ENCODE results near the gene TAP1. TPM values are rescaled to one million over a fixed set of nuclear protein-coding genes. Genes with fewer than 3 reads are reported as not detected.
A peak's percentile ranks its signal among the peaks of the same experiment; 100 is the strongest.

TAP1 gene
- total RNA-seq, 1 donor from 2014 or later = 63.9 TPM

DNA sequence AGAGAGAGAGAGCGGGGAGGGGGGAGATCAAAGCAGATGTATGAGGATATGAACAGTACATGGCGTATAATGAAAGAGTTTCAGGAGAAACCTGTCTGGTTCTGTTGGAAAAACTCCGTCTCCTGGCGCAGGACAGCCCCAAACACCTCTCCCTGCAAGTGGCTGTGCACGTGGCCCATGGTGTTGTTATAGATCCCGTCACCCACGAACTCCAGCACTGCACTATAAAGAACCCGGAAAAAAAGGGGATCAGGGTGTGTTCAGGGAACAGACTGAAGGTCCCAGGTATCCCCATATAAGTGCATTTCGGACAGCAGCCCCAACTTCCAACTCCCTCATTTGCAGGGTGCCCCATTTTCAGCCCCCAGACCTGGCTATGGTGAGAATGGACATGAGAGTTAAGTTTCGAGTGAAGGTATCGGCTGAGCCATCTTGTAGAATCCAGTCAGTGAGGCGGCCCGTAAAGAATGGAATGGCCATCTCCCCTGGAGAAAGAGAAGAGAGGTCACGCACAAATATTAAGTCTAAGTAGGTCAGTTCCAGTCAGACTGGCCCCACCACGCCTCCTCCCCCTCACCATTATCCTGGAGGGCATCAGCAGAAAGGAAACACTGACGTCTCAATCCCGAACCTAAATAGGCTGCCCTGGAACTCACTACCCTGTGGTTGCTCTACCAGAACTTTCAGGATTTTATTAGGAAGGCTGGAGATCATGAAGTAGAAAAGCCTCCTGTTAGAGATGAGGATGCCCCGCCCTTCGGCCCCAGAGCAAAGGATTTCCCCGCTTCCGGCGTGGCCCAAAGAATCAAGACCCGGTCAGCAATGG is 1.3 kb downstream of the TAP1 start:
- ATAC-seq (peak in 1 of 2 donors; percentile 8), DNase-seq (no peak)
- Histone ChIP-seq H3K36me3 (peaks cover 59% of the 10 kb centered on the region), H3K27me3 (ENCODE audit: low read depth) (no peaks in the 10 kb centered on the region), H3K4me1 (peaks cover 52% of the 10 kb centered on the region), H3K4me3 (peak overlapping the region; percentile 93), H3K9me3 (no peaks in the 10 kb centered on the region), H3K27ac (peak overlapping the region; percentile 97)
- TF ChIP-seq, protein P1, sequence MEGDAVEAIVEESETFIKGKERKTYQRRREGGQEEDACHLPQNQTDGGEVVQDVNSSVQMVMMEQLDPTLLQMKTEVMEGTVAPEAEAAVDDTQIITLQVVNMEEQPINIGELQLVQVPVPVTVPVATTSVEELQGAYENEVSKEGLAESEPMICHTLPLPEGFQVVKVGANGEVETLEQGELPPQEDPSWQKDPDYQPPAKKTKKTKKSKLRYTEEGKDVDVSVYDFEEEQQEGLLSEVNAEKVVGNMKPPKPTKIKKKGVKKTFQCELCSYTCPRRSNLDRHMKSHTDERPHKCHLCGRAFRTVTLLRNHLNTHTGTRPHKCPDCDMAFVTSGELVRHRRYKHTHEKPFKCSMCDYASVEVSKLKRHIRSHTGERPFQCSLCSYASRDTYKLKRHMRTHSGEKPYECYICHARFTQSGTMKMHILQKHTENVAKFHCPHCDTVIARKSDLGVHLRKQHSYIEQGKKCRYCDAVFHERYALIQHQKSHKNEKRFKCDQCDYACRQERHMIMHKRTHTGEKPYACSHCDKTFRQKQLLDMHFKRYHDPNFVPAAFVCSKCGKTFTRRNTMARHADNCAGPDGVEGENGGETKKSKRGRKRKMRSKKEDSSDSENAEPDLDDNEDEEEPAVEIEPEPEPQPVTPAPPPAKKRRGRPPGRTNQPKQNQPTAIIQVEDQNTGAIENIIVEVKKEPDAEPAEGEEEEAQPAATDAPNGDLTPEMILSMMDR (IDR thresholded peaks at IDR 0.05) = no peak
- intact Hi-C loops (cut with DNase I) = no loop called here

- TF ChIP-seq, protein P1 (IDR thresholded peaks at IDR 0.05) = no peak
- DNase-seq = no peak
- peaks cover 53% of the 10 kb centered on the region for H3K4me1 ChIP-seq
- no peak overlapping the region for H3K4me3 ChIP-seq
- no peaks in the 10 kb centered on the region for H3K9me3 ChIP-seq
- H3K36me3 ChIP-seq = peaks cover 59% of the 10 kb centered on the region
- intact Hi-C loops (cut with DNase I) = no loop called here
- no peak for ATAC-seq
- no peaks in the 10 kb centered on the region for H3K27me3 ChIP-seq (ENCODE audit: low read depth)
- H3K27ac ChIP-seq = no peak overlapping the region
Measured at GRCh38 chr6:32851025-32851424, 2.5 kb downstream of the TAP1 start.

- Histone ChIP-seq H3K4me3 (no peak overlapping the region), H3K27ac (no peak overlapping the region), H3K9me3 (no peaks in the 10 kb centered on the region), H3K4me1 (peaks cover 52% of the 10 kb centered on the region), H3K36me3 (peaks cover 70% of the 10 kb centered on the region), H3K27me3 (ENCODE audit: low read depth) (no peaks in the 10 kb centered on the region)
- no peak for ATAC-seq
- no peak for DNase-seq
- TF ChIP-seq, protein P1 (IDR thresholded peaks at IDR 0.05) = no peak
- intact Hi-C loops (cut with DNase I) = no loop called here
Measured at GRCh38 chr6:32849126-32849525, 4.4 kb downstream of the TAP1 start.

DNA sequence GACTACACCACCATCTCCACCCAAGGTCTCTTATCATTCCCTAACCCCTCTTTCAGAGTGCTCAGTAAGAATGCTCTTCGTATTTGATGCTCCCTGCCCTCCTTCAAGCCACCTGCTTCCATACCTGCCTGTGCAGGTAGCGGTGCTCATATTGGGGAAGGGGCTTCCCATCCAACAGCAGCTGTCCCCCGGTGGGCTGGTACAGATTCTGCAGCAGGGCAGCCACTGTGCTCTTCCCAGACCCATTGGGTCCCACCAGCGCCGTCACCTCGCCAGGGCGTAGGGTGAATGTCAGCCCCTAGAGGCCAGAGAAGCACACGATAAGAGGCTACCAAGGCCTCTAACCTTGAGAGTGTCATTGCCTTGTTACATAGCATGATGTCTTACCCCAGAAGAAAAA is 5.7 kb downstream of the TAP1 start:
- Histone ChIP-seq H3K9me3 (no peaks in the 10 kb centered on the region), H3K4me1 (peaks cover 53% of the 10 kb centered on the region), H3K27me3 (ENCODE audit: low read depth) (no peaks in the 10 kb centered on the region), H3K27ac (no peak overlapping the region), H3K36me3 (peaks cover 70% of the 10 kb centered on the region), H3K4me3 (no peak overlapping the region)
- ATAC-seq (no peak), DNase-seq (no peak)
- intact Hi-C loops (cut with DNase I) = no loop called here
- TF ChIP-seq, protein P1 (IDR thresholded peaks at IDR 0.05) = no peak

GRCh38 chr6:32847004-32847403 is 6.5 kb downstream of the TAP1 start:
- no peak overlapping the region for H3K27ac ChIP-seq
- no peak for DNase-seq
- intact Hi-C loops (cut with DNase I) = no loop called here
- H3K9me3 ChIP-seq = no peaks in the 10 kb centered on the region
- no peak overlapping the region for H3K4me3 ChIP-seq
- H3K4me1 ChIP-seq = peaks cover 53% of the 10 kb centered on the region
- no peaks in the 10 kb centered on the region for H3K27me3 ChIP-seq (ENCODE audit: low read depth)
- TF ChIP-seq, protein P1 (IDR thresholded peaks at IDR 0.05) = no peak
- ATAC-seq = no peak
- H3K36me3 ChIP-seq = peaks cover 74% of the 10 kb centered on the region

All from lower lobe of right lung (tissue), 2 donors.